Cerebellar nuclear complex (tissue), 1 donor: ENCODE measurements around the gene COL12A1.

Experiments used
- DNase-seq, 2 experiments: peaks; one replicate each; lab custom pipeline; 2025; lab: John Stamatoyannopoulos, UW

COL12A1 gene

DNA sequence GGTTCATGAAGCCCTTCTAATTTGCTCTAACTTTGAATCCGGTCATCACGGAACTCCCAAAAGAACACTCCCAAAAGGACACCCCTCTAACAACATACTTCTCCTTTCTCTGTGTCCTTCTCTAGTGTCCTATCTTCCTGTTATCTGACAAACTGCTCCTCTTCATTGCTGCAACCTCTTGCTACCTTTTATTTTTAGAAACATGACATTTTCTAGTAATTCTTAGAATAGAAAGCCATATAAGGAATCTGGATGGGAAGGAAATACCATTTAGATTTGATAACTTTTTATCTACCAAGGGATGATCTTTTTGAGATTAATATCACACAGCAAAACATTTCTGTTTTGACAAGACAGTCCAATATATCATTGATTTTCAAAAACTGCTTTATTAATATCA is 63.1 kb downstream of the COL12A1 start:
- no peak for DNase-seq

GRCh38 chr6:75135876-75136275 is 70.0 kb downstream of the COL12A1 start:
- DNase-seq = no peak

DNA sequence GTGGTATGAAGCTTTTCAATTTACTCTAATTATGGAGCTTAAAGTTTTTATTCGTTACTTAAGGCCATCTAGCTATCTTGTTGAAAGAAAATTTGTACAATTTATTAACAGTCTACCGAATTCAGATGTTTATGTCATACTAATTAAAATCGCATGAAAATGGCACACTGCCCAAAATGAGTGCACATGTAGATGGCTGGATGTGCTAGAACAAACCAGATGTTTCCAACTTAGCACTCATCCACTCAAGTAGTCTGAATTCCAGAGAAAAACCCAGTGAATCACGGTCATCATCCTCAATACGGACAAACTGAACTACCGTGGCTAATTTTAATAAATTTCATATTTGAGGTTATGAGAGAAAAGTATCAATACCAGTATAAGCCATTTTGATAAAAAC is 70.4 kb downstream of the COL12A1 start:
- DNase-seq = no peak

- no peak for DNase-seq
These were observed 75.1 kb downstream of the COL12A1 start for GRCh38 chr6:75130784-75131183.

GRCh38 chr6:75128878-75129570 is 76.8 kb downstream of the COL12A1 start:
- no peak for DNase-seq

DNA sequence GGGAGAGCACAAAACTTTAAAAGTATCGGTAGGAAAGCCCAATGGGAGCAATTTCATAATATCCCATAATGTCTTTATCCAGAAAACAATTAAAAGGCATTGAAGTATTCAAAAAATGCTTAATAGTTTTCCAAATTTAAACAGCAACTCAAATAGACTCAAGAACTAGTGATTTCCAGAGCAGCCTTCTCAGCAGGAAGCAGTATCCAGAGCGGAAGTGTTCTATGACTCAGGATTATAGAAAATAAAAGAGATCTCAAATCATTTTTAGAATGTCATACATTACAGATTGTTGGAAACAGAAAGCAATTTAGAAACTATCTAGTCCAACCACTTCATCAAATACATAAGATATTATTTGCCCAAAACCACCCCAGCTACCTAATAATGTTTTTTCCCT is 79.3 kb downstream of the COL12A1 start:
- no peak for DNase-seq

- no peak for DNase-seq
These were observed 80.9 kb downstream of the COL12A1 start for GRCh38 chr6:75124983-75125382.

- DNase-seq = no peak
These were observed 81.8 kb downstream of the COL12A1 start for GRCh38 chr6:75124085-75124484.

GRCh38 chr6:75118925-75119515 is 86.8 kb downstream of the COL12A1 start:
- DNase-seq = no peak

- no peak for DNase-seq
These were observed 88.2 kb downstream of the COL12A1 start for GRCh38 chr6:75117701-75118100.

DNA sequence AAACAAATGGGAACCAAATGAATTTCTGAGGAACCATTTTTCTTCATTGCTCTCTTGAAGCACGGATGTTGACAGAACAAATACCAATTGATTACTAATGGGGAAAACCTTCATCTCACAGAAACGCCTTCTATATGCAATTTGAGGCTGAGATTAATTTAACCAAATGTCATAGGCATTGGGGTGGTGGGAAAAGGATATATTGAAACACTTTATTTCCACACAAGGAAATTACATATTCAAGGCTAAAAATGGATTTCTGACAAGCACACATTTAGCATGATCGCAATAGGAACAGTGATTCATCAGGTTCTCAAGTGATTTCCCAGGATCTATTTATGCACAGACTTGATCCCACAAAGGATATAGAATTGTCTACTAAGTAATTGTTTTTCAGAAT is 88.9 kb downstream of the COL12A1 start:
- DNase-seq = no peak

- DNase-seq = no peak
These were observed 90.4 kb downstream of the COL12A1 start for GRCh38 chr6:75115481-75115880.

DNA sequence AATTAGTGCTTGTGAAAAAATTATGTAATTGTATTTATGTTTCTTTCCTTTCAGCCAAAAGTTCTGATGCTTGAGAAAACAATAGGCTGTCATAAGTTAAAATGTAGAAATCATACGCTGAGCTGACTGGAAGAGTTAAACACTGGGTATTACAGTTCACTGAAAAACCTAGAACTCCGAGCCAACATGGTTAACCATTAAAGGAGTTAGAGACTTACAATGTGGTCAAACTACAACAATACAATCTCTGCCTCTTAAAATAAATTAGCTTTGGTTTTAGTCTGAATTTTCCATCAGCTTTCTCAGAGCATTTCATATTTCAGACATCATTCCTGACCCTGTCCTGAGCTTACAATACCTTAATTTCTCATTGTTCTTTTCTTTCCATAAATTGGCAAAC is 91.0 kb downstream of the COL12A1 start:
- DNase-seq = no peak

- DNase-seq = no peak
These were observed 91.7 kb downstream of the COL12A1 start for GRCh38 chr6:75114195-75114594.

DNA sequence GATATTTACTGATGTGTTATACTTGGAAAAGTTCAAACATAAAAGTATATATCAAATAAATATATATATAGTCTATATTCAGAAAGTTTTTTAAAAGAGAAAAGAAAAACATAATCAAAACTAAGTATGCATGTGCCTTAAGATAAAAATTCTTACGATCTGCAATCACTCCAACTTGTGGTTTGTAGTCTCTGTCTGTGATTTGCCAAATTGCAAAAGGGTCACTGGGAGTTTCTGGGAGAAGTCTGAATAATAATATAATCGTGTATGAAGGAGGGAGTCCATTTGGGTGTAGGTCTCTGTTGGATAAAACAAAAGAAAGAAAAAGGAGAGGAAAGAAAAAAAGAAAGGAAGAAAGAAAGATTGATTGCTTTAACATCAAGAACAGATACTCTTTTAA is 92.4 kb downstream of the COL12A1 start:
- no peak for DNase-seq

- DNase-seq = no peak
These were observed 96.1 kb downstream of the COL12A1 start for GRCh38 chr6:75109765-75110164.

DNA sequence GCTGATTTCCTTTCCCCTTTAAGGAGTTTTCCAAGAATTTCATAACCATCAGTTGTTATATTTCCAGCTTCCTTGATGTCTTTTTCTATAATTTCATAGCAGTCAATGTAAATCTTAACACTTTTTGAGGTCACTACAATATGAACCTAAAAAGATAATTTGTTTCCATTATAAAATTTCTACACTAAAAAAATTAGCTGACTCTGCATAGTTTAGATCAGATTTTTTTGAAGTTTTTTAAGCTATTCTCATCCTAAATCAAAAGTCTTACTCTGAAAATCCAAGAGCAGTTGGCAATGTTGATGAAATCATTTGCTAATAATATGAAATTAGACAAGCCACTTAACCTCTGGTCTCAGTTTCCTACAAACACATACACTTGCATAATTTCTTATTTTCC is 96.8 kb downstream of the COL12A1 start:
- no peak for DNase-seq

DNA sequence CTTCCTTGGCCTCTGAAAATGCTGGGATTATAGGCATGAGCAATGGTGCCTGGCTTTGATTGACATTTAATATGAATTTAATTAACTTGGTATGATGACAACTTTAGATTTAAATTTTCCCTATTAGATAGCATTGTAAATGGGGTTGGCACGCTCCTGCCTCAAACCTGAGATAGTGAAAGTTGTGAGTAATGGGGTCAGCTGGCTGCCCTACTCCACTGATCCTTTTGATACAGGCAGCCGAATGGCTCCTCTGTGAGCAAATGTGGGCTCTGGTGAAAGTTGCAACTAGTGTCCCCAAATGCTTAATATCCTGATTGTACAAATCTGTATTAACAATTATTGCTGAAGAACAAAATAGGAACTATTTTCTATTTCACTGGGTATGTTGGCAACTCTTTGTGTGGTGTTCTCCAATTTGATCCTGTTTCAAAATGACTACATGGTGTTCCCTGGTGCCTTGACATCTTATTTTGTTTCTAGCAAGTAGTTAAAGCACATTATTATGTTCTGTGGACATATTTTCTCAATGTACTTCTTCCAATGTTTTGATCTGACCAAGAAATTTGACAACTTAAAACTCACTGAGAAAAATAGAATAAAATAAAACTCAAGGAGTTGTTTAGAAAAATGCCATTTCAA is 97.4 kb downstream of the COL12A1 start:
- DNase-seq = no peak

GRCh38 chr6:75107913-75108312 is 97.9 kb downstream of the COL12A1 start:
- no peak for DNase-seq

DNA sequence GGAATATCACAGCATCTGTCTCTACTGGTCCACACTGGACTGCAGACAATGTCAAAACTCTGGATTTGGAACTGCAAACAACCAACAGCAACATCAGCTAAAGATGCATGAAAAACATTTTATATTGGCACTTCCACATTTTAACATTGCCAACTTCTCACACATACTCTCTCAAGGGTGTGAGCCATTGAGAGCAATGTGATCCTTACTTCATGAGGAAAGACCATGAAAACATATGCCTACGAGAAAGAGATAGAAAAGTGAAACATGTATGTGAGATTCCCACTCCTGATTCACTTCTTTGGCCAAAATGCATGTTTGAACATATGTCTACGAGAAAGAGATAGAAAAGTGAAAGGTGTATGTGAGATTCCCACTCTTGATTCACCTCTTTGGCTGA is 99.4 kb downstream of the COL12A1 start:
- DNase-seq = no peak

DNA sequence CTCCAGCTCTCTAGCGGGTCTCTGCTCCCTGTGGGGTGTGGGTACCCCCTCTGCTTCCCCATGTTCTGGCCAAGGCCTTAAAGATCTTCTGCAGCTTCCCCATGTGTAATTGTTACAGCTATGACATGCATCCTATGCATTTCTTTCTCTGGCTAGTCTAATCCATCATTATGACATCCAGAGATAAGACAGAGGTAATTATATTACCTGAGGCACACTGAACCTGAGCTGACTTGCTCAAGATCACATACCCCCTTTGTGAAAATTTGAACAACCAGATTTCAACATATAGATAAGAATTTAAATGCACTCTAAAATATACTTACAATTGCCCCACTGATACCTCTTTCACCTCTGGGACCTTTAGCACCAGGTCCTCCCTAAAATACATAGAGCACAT is 102.4 kb downstream of the COL12A1 start:
- DNase-seq = no peak

- no peak for DNase-seq
These were observed 103.6 kb downstream of the COL12A1 start for GRCh38 chr6:75102301-75102700.

DNA sequence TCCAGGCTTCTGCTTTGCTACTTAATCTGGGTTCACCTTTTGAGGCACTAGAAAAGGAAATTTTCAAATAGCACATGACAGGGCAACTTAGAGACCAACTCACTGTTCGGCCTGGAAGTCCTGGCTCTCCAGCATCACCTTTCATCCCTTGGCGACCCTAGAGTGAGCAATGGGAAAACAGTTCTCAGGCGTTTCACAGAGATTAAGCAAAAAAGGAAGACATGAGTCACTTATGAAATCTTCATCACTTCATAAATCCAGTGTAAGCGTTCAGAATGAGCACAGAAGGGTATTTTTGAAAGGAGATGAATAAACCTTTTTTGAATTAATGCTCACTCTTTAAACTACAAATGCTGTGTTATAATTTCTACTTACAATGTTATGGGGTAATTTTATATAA is 104.0 kb downstream of the COL12A1 start:
- no peak for DNase-seq

- DNase-seq = no peak
These were observed 107.1 kb downstream of the COL12A1 start for GRCh38 chr6:75098709-75099108.
